Spleen (tissue), 11 donors: Measurements from ENCODE around the gene ST6GALNAC3. TPM values are rescaled to one million over a fixed set of nuclear protein-coding genes. Genes with fewer than 3 reads are reported as not detected.

Experiments
- DNase-seq: peaks from one replicate; pipeline ENCODE4 v3.0.0-alpha.2; 2020
- H3K27ac ChIP-seq, 8 donors: fragments of 200-600 bp; sonication (generic) in 7 of 8; 1 replicate in 4 of 8; 2 replicates in 4 of 8; pipeline versions ENCODE4 v1.5.0 to v1.8.0; 2016 to 2021; ENCODE audit warnings: inconsistent platforms in 4 of 8, mild to moderate bottlenecking in 4 of 8, moderate library complexity in 1 of 8
- H3K27me3 ChIP-seq, 7 donors: fragments of 200-600 bp; sonication (generic) in 6 of 7; replicated peaks in 1 of 7; 1 replicate in 4 of 7; 2 replicates in 3 of 7; pipeline versions ENCODE4 v1.5.0 to v1.8.0; 2016 to 2021; ENCODE audit warnings: inconsistent platforms in 3 of 7, mild to moderate bottlenecking in 1 of 7
- H3K36me3 ChIP-seq, 6 donors: fragments of 200-600 bp; sonication (generic) in 5 of 6; 1 replicate in 4 of 6; 2 replicates in 2 of 6; pipeline versions ENCODE4 v1.5.0 to v1.8.0; 2016 to 2021; ENCODE audit warnings: inconsistent platforms in 2 of 6
- H3K4me1 ChIP-seq, 6 donors: fragments of 200-600 bp; sonication (generic) in 5 of 6; 1 replicate in 3 of 6; 2 replicates in 3 of 6; pipeline versions ENCODE4 v1.5.0 to v1.8.0; 2016 to 2021; ENCODE audit warnings: inconsistent platforms in 3 of 6
- H3K4me3 ChIP-seq, 8 donors: fragments of 200-600 bp; sonication (generic) in 7 of 8; 1 replicate in 4 of 8; 2 replicates in 4 of 8; pipeline versions ENCODE4 v1.5.0 to v1.8.0; 2016 to 2021; ENCODE audit warnings: inconsistent platforms in 4 of 8, mild to moderate bottlenecking in 4 of 8, moderate library complexity in 2 of 8
- H3K9me3 ChIP-seq, 8 donors: fragments of 200-600 bp; sonication (generic) in 7 of 8; 1 replicate in 4 of 8; 2 replicates in 4 of 8; pipeline versions ENCODE4 v1.5.0 to v1.8.0; 2016 to 2021; ENCODE audit warnings: inconsistent platforms in 4 of 8
- CTCF ChIP-seq, 11 experiments: fragments of 200-600 bp in 7 of 11; fragments of 450-650 bp in 4 of 11; sonication (generic) in 4 of 11; IDR thresholded peaks in 8 of 11; conservative IDR thresholded peaks in 3 of 11; 1 replicate in 7 of 11; 2 replicates in 4 of 11; pipeline versions ENCODE4 v1.4.0 to v1.8.0; 2016 to 2021; ENCODE audit warnings: antibody characterized with exemption in 11 of 11, inconsistent platforms in 4 of 11, mild to moderate bottlenecking in 1 of 11
- POLR2A ChIP-seq, 3 donors: fragments of 450-650 bp; IDR thresholded peaks; one replicate each; pipeline ENCODE4 v1.5.1; 2017; ENCODE audit warnings: antibody characterized with exemption in 3 of 3, mild to moderate bottlenecking in 1 of 3
- POLR2AphosphoS5 ChIP-seq, 3 donors: sonication (generic); formaldehyde crosslinking; IDR thresholded peaks; one replicate each; pipeline ENCODE4 v1.5.1; 2017; ENCODE audit warnings: antibody characterized with exemption in 3 of 3
- WGBS, 5 donors: extraction: QIAGEN DNeasy Blood & Tissue Kit in 3 of 5; methylation state at CpG; one replicate each; pipeline versions ENCODE4 v1.1.5 to v1.1.7; 2013 to 2018; 5-methylcytosine and 5-hydroxymethylcytosine counted together
- intact Hi-C: fragments of 100-400 bp; cut with DNase I; formaldehyde crosslinking; loops from one replicate; pipeline ENCODE4 v1.15.0; 2023; ENCODE audit warnings: low total_unique reads
- polyA plus RNA-seq, 3 donors: library from polyadenylated mRNA; stranded (reverse); fragments of 200-250 nt; gene quantifications; one replicate each; pipeline ENCODE4 v1.2.1, GENCODE V29; 2013
- total RNA-seq, 7 donors: library from RNA; depleted of rRNA in 3 of 7; stranded (reverse); fragments of >200 nt in 3 of 7; fragmentation: NEBNext Ultra II Directional in 4 of 7; extraction: Animal tissue kit (Norgen Biotek cat#: 25700) in 4 of 7; gene quantifications; one replicate each; pipeline versions ENCODE4 v1.1.0 to v1.2.1, GENCODE V29; 2016 to 2021
- donor health status: healthy with polysubstance abuse.
- donor health status: DM: no; HTN: no; CAD: no; lungs with moderate emphysema.
- donor health status: DM: no; HTN: no; CAD: no.
- donor health status: Bipolar disorder and iron deficiency.
- donor health status: healthy.
- donor health status: DM: no; HTN: no; CAD: no.
- donor health status: DM: yes; HTN: yes; CAD: no.

ST6GALNAC3 gene
- total and polyA plus RNA-seq, 10 donors, result 0.93 to 24.7 (median 10.1) TPM

- no peak overlapping the region for H3K4me3 ChIP-seq
- no peak for DNase-seq
- TF ChIP-seq POLR2A (IDR thresholded peaks at IDR 0.05), result no peak
- H3K4me1 ChIP-seq, result peaks cover 0 to 16% (median 2%) of the 10 kb centered on the region in 6 donors
- H3K36me3 ChIP-seq, result no peaks in the 10 kb centered on the region
- no peaks in the 10 kb centered on the region for H3K27me3 ChIP-seq
- WGBS, 5 donors, result 61 to 71% (median 71%) methylated on average over 5 of the region's 5 CpGs
- H3K27ac ChIP-seq, result no peak overlapping the region
- no peaks in the 10 kb centered on the region for H3K9me3 ChIP-seq
- intact Hi-C loops, result no loop called here
Observed at GRCh38 chr1:76142771-76143540, 68.4 kb downstream of the ST6GALNAC3 start.

GRCh38 chr1:76144247-76144646 is 69.7 kb downstream of the ST6GALNAC3 start:
- Histone ChIP-seq H3K9me3 (no peaks in the 10 kb centered on the region), H3K4me3 (no peak overlapping the region), H3K27ac (no peak overlapping the region), H3K27me3 (no peaks in the 10 kb centered on the region), H3K36me3 (no peaks in the 10 kb centered on the region), H3K4me1 (peaks cover 0 to 7% (median 0%) of the 10 kb centered on the region in 6 donors)
- intact Hi-C loops, result no loop called here
- DNase-seq, result no peak
- 89 to 100% (median 94%) methylated on average over 2 of the region's 2 CpGs for WGBS, 5 donors
- no peak for TF ChIP-seq CTCF (IDR thresholded peaks at IDR 0.05 in 8 of 11, conservative IDR thresholded peaks at IDR 0.05 in 3 of 11)
- TF ChIP-seq POLR2A (IDR thresholded peaks at IDR 0.05), result no peak
- TF ChIP-seq POLR2AphosphoS5 (IDR thresholded peaks at IDR 0.05), result no peak

- H3K4me1 ChIP-seq, result peaks cover 0 to 2% (median 0%) of the 10 kb centered on the region in 6 donors
- H3K4me3 ChIP-seq, result no peak overlapping the region
- no peak for TF ChIP-seq POLR2A (IDR thresholded peaks at IDR 0.05)
- no peak for TF ChIP-seq POLR2AphosphoS5 (IDR thresholded peaks at IDR 0.05)
- no peak for TF ChIP-seq CTCF (IDR thresholded peaks at IDR 0.05 in 8 of 11, conservative IDR thresholded peaks at IDR 0.05 in 3 of 11)
- 66 to 86% (median 75%) methylated on average over 6 of the region's 6 CpGs for WGBS, 5 donors
- DNase-seq, result no peak
- no peaks in the 10 kb centered on the region for H3K9me3 ChIP-seq
- no peaks in the 10 kb centered on the region for H3K36me3 ChIP-seq
- no peak overlapping the region for H3K27ac ChIP-seq
- H3K27me3 ChIP-seq, result no peaks in the 10 kb centered on the region
- intact Hi-C loops, result no loop called here
Observed at GRCh38 chr1:76145332-76145731, 70.8 kb downstream of the ST6GALNAC3 start.

GRCh38 chr1:76146184-76146583 is 71.6 kb downstream of the ST6GALNAC3 start:
- Histone ChIP-seq H3K36me3 (no peaks in the 10 kb centered on the region), H3K4me3 (no peak overlapping the region), H3K9me3 (no peaks in the 10 kb centered on the region), H3K27ac (no peak overlapping the region), H3K27me3 (no peaks in the 10 kb centered on the region), H3K4me1 (no peaks in the 10 kb centered on the region)
- 73 to 91% (median 89%) methylated on average over 1 of the region's 1 CpG for WGBS, 5 donors
- no peak for TF ChIP-seq CTCF (IDR thresholded peaks at IDR 0.05 in 8 of 11, conservative IDR thresholded peaks at IDR 0.05 in 3 of 11)
- TF ChIP-seq POLR2AphosphoS5 (IDR thresholded peaks at IDR 0.05), result no peak
- no peak for TF ChIP-seq POLR2A (IDR thresholded peaks at IDR 0.05)
- no peak for DNase-seq
- intact Hi-C loops, result no loop called here
